HepG2 (cell line): Measurements from ENCODE around the gene MXRA8. TPM values are rescaled to one million over a fixed set of nuclear protein-coding genes. Genes with fewer than 3 reads are reported as not detected.

ENCODE experiments used
- ATAC-seq: fragments of 200-7000 bp; cut with Tn5 transposase; 3 replicates; pipeline ENCODE4 v1.9.1; 2020; ENCODE audit warnings: mild to moderate bottlenecking, moderate library complexity
- BruUV-seq: library from RNA; stranded (reverse); fragments of 400-500 nt; replicated peaks from 2 replicates; lab custom pipeline; 2021; lab: Mats Ljungman, UMichigan
- CTCF ChIA-PET: fragments of 300-600 bp; formaldehyde crosslinking; extraction: SDS; loops from one replicate; lab custom pipeline; 2021; ENCODE audit warnings: low total read pairs, inconsistent platforms, low intra/inter-chr PET ratio; lab: Yijun Ruan, JAX
- POLR2A ChIA-PET: fragments of 350-600 bp; sonication (Branson Sonifier 250); formaldehyde crosslinking; loops from one replicate; lab custom pipeline; 2020; ENCODE audit warnings: antibody characterized with exemption, inconsistent platforms; lab: Yijun Ruan, JAX
- DNase-seq: peaks from one replicate; pipeline ENCODE4 v3.0.0-alpha.2; 2015; ENCODE audit warnings: low spot score
- FAIRE-seq: peaks from 3 replicates; lab custom pipeline; 2011; peaks lifted over from hg19 to GRCh38; lab: Jason Lieb, UNC
- H2AFZ ChIP-seq: one replicate; pipeline ENCODE4 v1.6.1; 2011; ENCODE audit warnings: low read length, inconsistent platforms
- H3K27ac ChIP-seq: fragments of 300-600 bp; 3 replicates; pipeline ENCODE4 v1.8.0; 2011; ENCODE audit warnings: mixed run types, mild to moderate bottlenecking, mixed read lengths, low read length, inconsistent platforms; ENCODE audit not compliant: insufficient read depth; ENCODE audit errors: extremely low read length
- H3K27me3 ChIP-seq, 2 experiments: fragments of 200-600 bp in 1 of 2; 2 replicates in 1 of 2; 3 replicates in 1 of 2; pipeline versions ENCODE4 v1.6.0 to v1.8.0; 2011; ENCODE audit warnings: low read length in 2 of 2, mild to moderate bottlenecking in 2 of 2, moderate library complexity in 2 of 2, inconsistent platforms in 1 of 2; ENCODE audit not compliant: insufficient read depth in 2 of 2, control insufficient read depth in 1 of 2
- H3K36me3 ChIP-seq, 2 experiments: fragments of 200-600 bp in 1 of 2; replicated peaks in 1 of 2; 2 replicates in 1 of 2; 3 replicates in 1 of 2; pipeline versions ENCODE4 v1.5.1 to v1.8.0; 2011; ENCODE audit warnings: low read length in 2 of 2, inconsistent platforms in 1 of 2; ENCODE audit not compliant: insufficient read depth in 2 of 2, control insufficient read depth in 1 of 2
- H3K4me1 ChIP-seq: 2 replicates; pipeline ENCODE4 v1.5.1; 2012; ENCODE audit warnings: low read length, inconsistent platforms; ENCODE audit not compliant: insufficient read depth
- H3K4me2 ChIP-seq: 2 replicates; pipeline ENCODE4 v1.6.0; 2011; ENCODE audit warnings: low read depth, low read length, inconsistent platforms
- H3K4me3 ChIP-seq, 3 experiments: fragments of 200-600 bp in 1 of 3; sonication (generic), shearing (Covaris generic) in 1 of 3; replicated peaks in 1 of 3; 2 replicates each; pipeline ENCODE4 v1.5.1; 2011 to 2016; ENCODE audit warnings: low read length in 3 of 3, inconsistent platforms in 2 of 3, low read depth in 2 of 3, mild to moderate bottlenecking in 2 of 3, control low read depth in 1 of 3, mixed read lengths in 1 of 3; ENCODE audit not compliant: insufficient read depth in 1 of 3
- H3K79me2 ChIP-seq: one replicate; pipeline ENCODE4 v1.6.1; 2011; ENCODE audit warnings: low read length, inconsistent platforms; ENCODE audit not compliant: insufficient read depth
- H3K9ac ChIP-seq: 2 replicates; pipeline ENCODE4 v1.6.0; 2011; ENCODE audit warnings: mild to moderate bottlenecking, low read depth, low read length, inconsistent platforms; ENCODE audit not compliant: insufficient read depth
- H3K9me3 ChIP-seq: 2 replicates; pipeline ENCODE4 v1.5.1; 2012; ENCODE audit warnings: mild to moderate bottlenecking, low read length
- H4K20me1 ChIP-seq: 2 replicates; pipeline ENCODE4 v1.6.0; 2011; ENCODE audit warnings: inconsistent platforms, mild to moderate bottlenecking, low read length, moderate library complexity; ENCODE audit not compliant: insufficient read depth
- ATF7 ChIP-seq, 2 experiments: fragments of 450-650 bp in 1 of 2; sonication (generic) in 1 of 2; formaldehyde crosslinking in 1 of 2; IDR thresholded peaks; 2 replicates each; pipeline versions ENCODE4 v1.4.0 to v1.6.1; 2016 to 2020; ENCODE audit warnings: antibody characterized with exemption in 1 of 2, mild to moderate bottlenecking in 1 of 2, missing genetic modification reagents in 1 of 2
- HNRNPLL ChIP-seq: fragments of 200-400 bp; formaldehyde crosslinking; IDR thresholded peaks from 2 replicates; pipeline ENCODE4 v1.6.1; 2017; ENCODE audit warnings: mild to moderate bottlenecking, low read depth, low read length; ENCODE audit not compliant: poor library complexity, severe bottlenecking
- MTF2 ChIP-seq: sonication (generic); formaldehyde crosslinking; IDR thresholded peaks from 2 replicates; pipeline ENCODE4 v1.5.0; 2020; ENCODE audit warnings: missing genetic modification reagents, borderline replicate concordance
- POLR2A ChIP-seq, 2 experiments: IDR thresholded peaks; 2 replicates each; pipeline ENCODE4 v1.6.1; 2011; ENCODE audit warnings: low read depth in 2 of 2, low read length in 2 of 2, mild to moderate bottlenecking in 1 of 2, moderate library complexity in 1 of 2; ENCODE audit not compliant: insufficient read depth in 1 of 2
- SIN3A ChIP-seq: IDR thresholded peaks from 2 replicates; pipeline ENCODE4 v1.6.1; 2011; ENCODE audit warnings: low read depth, mild to moderate bottlenecking, control low read depth, low read length, borderline replicate concordance
- ZBTB44 ChIP-seq: sonication (generic); formaldehyde crosslinking; IDR thresholded peaks from 2 replicates; pipeline ENCODE4 v1.4.0; 2020; ENCODE audit warnings: missing genetic modification reagents
- ZBTB8A ChIP-seq: sonication (generic); formaldehyde crosslinking; IDR thresholded peaks from 2 replicates; pipeline ENCODE4 v1.4.0; 2020; ENCODE audit warnings: mild to moderate bottlenecking, low read depth, missing genetic modification reagents, borderline replicate concordance
- ZC3H13 ChIP-seq: sonication (generic); formaldehyde crosslinking; IDR thresholded peaks from 2 replicates; pipeline ENCODE4 v1.8.1; 2023; ENCODE audit warnings: mild to moderate bottlenecking, missing genetic modification reagents, moderate library complexity
- ZFP90 ChIP-seq: sonication (generic); formaldehyde crosslinking; IDR thresholded peaks from 2 replicates; pipeline ENCODE4 v1.8.0; 2022; ENCODE audit warnings: missing genetic modification reagents, mild to moderate bottlenecking, inconsistent platforms, borderline replicate concordance
- ZFP91 ChIP-seq: sonication (generic); formaldehyde crosslinking; IDR thresholded peaks from 2 replicates; pipeline ENCODE4 v1.9.0; 2022; ENCODE audit warnings: missing genetic modification reagents, mild to moderate bottlenecking, borderline replicate concordance
- ZNF33A ChIP-seq: sonication (generic); formaldehyde crosslinking; IDR thresholded peaks from 2 replicates; pipeline ENCODE4 v1.5.1; 2020; ENCODE audit warnings: missing genetic modification reagents, mild to moderate bottlenecking, moderate library complexity, borderline replicate concordance
- ZNF354B ChIP-seq: sonication (generic); formaldehyde crosslinking; IDR thresholded peaks from 2 replicates; pipeline ENCODE4 v1.8.0; 2022; ENCODE audit warnings: mild to moderate bottlenecking, missing genetic modification reagents
- ZNF432 ChIP-seq: sonication (generic); formaldehyde crosslinking; IDR thresholded peaks from 2 replicates; pipeline ENCODE4 v1.5.0; 2020; ENCODE audit warnings: missing genetic modification reagents, mild to moderate bottlenecking, borderline replicate concordance
- ZNF512 ChIP-seq: sonication (generic); formaldehyde crosslinking; IDR thresholded peaks from 2 replicates; pipeline ENCODE4 v1.4.0; 2020; ENCODE audit warnings: mild to moderate bottlenecking, missing genetic modification reagents
- WGBS: methylation state at CpG from one replicate; pipeline ENCODE4 v1.1.6; 2017; ENCODE audit warnings: low lambda C conversion rate; 5-methylcytosine and 5-hydroxymethylcytosine counted together
- in situ Hi-C: cut with HindIII; loops from 2 replicates; pipeline ENCODE4 v1.10.0; 2017; ENCODE audit warnings: low pct_unique_long_range_greater_than_20kb; ENCODE audit not compliant: extremely low pct_ligation_motif_present
- intact Hi-C: fragments of 100-400 bp; cut with micrococcal nuclease; formaldehyde crosslinking; loops from one replicate; pipeline ENCODE4 v1.10.0; 2022; ENCODE audit not compliant: unreplicated experiment
- polyA plus RNA-seq, 8 experiments: library from polyadenylated mRNA; depleted of rRNA in 3 of 8; stranded (reverse) in 7 of 8; unstranded in 1 of 8; fragments of >200 nt; fragmentation: Illumina TruSeq in 4 of 8; extraction: Trizol in 4 of 8; gene quantifications; 2 replicates each; pipeline versions ENCODE4 v1.2.1 to v1.2.3, GENCODE V29; 2011 to 2016; ENCODE audit warnings: low read depth in 4 of 8, missing spikeins in 1 of 8, mixed read lengths in 1 of 8; ENCODE audit not compliant: insufficient read depth in 1 of 8
- total RNA-seq, 5 experiments: library from RNA; depleted of rRNA; stranded (reverse); fragments of >200 nt; fragmentation: Illumina TruSeq; extraction: Trizol; gene quantifications; 2 replicates each; pipeline ENCODE4 v1.2.3, GENCODE V29; 2016; ENCODE audit warnings: low read depth in 1 of 5

The MXRA8 gene
- total and polyA plus RNA-seq, 2 of the 13 experiments (the other 11 are each of a cell fraction or from before 2014, with no cell fraction given): 19.8 to 44.8 TPM

- no peak for TF ChIP-seq ZFP90 (CRISPR knock-in tag)
- TF ChIP-seq ZFP91 (CRISPR knock-in tag): no peak
- no peak for TF ChIP-seq ZNF512 (CRISPR knock-in tag)
- no peak for TF ChIP-seq SIN3A
- 0 out of 4 replicates have a peak, but pooled peaks of 1 of the 2 experiments have one; percentile 31 for TF ChIP-seq POLR2A (IDR thresholded peaks at IDR 0.05; ENCODE audit: insufficient read depth in 1 of 2, low read depth in 2 of 2, low read length in 2 of 2)
- TF ChIP-seq ZBTB44: no peak
- TF ChIP-seq ZNF33A (CRISPR knock-in tag): no peak
- no peak for TF ChIP-seq ZC3H13 (CRISPR knock-in tag)
- TF ChIP-seq ZNF354B: no peak
- TF ChIP-seq ATF7 (IDR thresholded peaks at IDR 0.05): no peak
- no peak for TF ChIP-seq ATF7 (CRISPR knock-in tag; IDR thresholded peaks at IDR 0.05)
- no peak for TF ChIP-seq ZBTB8A (CRISPR knock-in tag)
- no peak for TF ChIP-seq MTF2
- TF ChIP-seq HNRNPLL: peak; percentile 0
- no peak for TF ChIP-seq ZNF432 (CRISPR knock-in tag)
- no peaks in the 10 kb centered on the region for H3K9me3 ChIP-seq
- WGBS: 100% methylated on average over 5 of the region's 12 CpGs
- no peaks in the 10 kb centered on the region; a peak in 1 of 5 replicates for H3K27me3 ChIP-seq
- H3K9ac ChIP-seq: no peak overlapping the region
- FAIRE-seq (no peak), ATAC-seq (no peak), DNase-seq (no peak)
- H3K4me2 ChIP-seq: no peak overlapping the region
- H3K79me2 ChIP-seq: peaks cover 19% of the 10 kb centered on the region
- H3K36me3 ChIP-seq: peaks cover 0 to 3% of the 10 kb centered on the region in 2 experiments; a peak in 1 of 5 replicates
- H3K4me3 ChIP-seq: no peak overlapping the region
- H3K4me1 ChIP-seq: peaks cover 30% of the 10 kb centered on the region
- no peak overlapping the region for H3K27ac ChIP-seq
- in situ Hi-C loops (no loop called here), intact Hi-C loops (no loop called here)
- H2AFZ ChIP-seq: no peak overlapping the region
- no peaks in the 10 kb centered on the region for H4K20me1 ChIP-seq
- no TSS peak for BruUV-seq
- ChIA-PET POLR2A (interaction anchor here (1.2 to 3.0 kb wide), 9 partner anchors 9 to 63 kb away, joined by 3 to 17 read pairs (median 6); partner anchors contain the start of gene CCNL2), CTCF (interaction anchor here (1.8 to 1.9 kb wide), 2 partner anchors 22 to 27 kb away, joined by 11 to 13 read pairs; partner anchors contain the start of gene DVL1)
These were observed 13.0 kb upstream of the MXRA8 start for GRCh38 chr1:1371364-1371745.
